Panc1 (cell line): ENCODE measurements around the gene NUDT15. TPM values are rescaled to one million over a fixed set of nuclear protein-coding genes. Genes with fewer than 3 reads are reported as not detected.

Source experiments
- ATAC-seq: fragments of 200-7000 bp; cut with Tn5 transposase; 2 replicates; pipeline ENCODE4 v1.9.1; 2020; ENCODE audit warnings: mild to moderate bottlenecking, moderate library complexity
- BruUV-seq: library from RNA; stranded (reverse); fragments of 400-500 nt; replicated peaks from 2 replicates; lab custom pipeline; 2021; lab: Mats Ljungman, UMichigan
- CTCF ChIA-PET: fragments of 300-600 bp; sonication (Branson Sonifier 250); formaldehyde crosslinking; loops from one replicate; lab custom pipeline; 2022; ENCODE audit warnings: antibody characterized with exemption; lab: Charles Lee
- POLR2A ChIA-PET: fragments of 300-600 bp; sonication (Branson Sonifier 250); formaldehyde crosslinking; loops from one replicate; lab custom pipeline; 2022; ENCODE audit warnings: antibody characterized with exemption; lab: Charles Lee
- DNase-seq: peaks from one replicate; pipeline ENCODE4 v3.0.0-alpha.2; 2010; ENCODE audit warnings: low read depth, low spot score
- H3K27ac ChIP-seq: 2 replicates; pipeline ENCODE4 v1.5.1; 2011; ENCODE audit warnings: mild to moderate bottlenecking, low read length, inconsistent platforms
- H3K27me3 ChIP-seq: fragments of 200-500 bp; sonication (Bioruptor generic); 2 replicates; pipeline ENCODE4 v1.6.0; 2014; ENCODE audit warnings: low read length, inconsistent platforms; ENCODE audit not compliant: control insufficient read depth, insufficient read depth
- H3K36me3 ChIP-seq: fragments of 200-500 bp; sonication (Bioruptor generic); 2 replicates; pipeline ENCODE4 v1.5.1; 2014; ENCODE audit warnings: inconsistent platforms, mild to moderate bottlenecking, low read length, moderate library complexity; ENCODE audit not compliant: control insufficient read depth, insufficient read depth
- H3K4me1 ChIP-seq: 2 replicates; pipeline ENCODE4 v1.5.1; 2011; ENCODE audit warnings: inconsistent platforms, mild to moderate bottlenecking, low read length, moderate library complexity; ENCODE audit not compliant: control insufficient read depth, insufficient read depth
- H3K4me3 ChIP-seq, 2 experiments: 2 replicates each; pipeline ENCODE4 v1.5.1; 2011 to 2012; ENCODE audit warnings: low read depth in 2 of 2, low read length in 2 of 2, mild to moderate bottlenecking in 2 of 2, inconsistent platforms in 1 of 2, moderate library complexity in 1 of 2
- H3K9me3 ChIP-seq: fragments of 200-500 bp; sonication (Bioruptor generic); 2 replicates; pipeline ENCODE4 v1.5.1; 2014; ENCODE audit warnings: low read depth, mild to moderate bottlenecking, inconsistent platforms, low read length, moderate library complexity; ENCODE audit not compliant: control insufficient read depth, insufficient read depth
- POLR2AphosphoS5 ChIP-seq: IDR thresholded peaks from 2 replicates; pipeline ENCODE4 v1.6.1; 2012; ENCODE audit warnings: mild to moderate bottlenecking, low read depth, low read length, moderate library complexity
- SIN3A ChIP-seq: IDR thresholded peaks from 2 replicates; pipeline ENCODE4 v1.6.1; 2012; ENCODE audit warnings: low read depth, mild to moderate bottlenecking, low read length, moderate library complexity, borderline replicate concordance; ENCODE audit not compliant: insufficient read depth
- TCF7L2 ChIP-seq: IDR thresholded peaks from 2 replicates; pipeline ENCODE4 v1.6.1; 2011; ENCODE audit warnings: mild to moderate bottlenecking, low read depth, low read length, inconsistent platforms
- in situ Hi-C: cut with HindIII; loops from 2 replicates; pipeline ENCODE4 v1.10.0; 2016; ENCODE audit warnings: low sequenced_read_pairs, low pct_unique_long_range_greater_than_20kb
- intact Hi-C: fragments of 100-400 bp; cut with micrococcal nuclease; formaldehyde crosslinking; loops from one replicate; pipeline ENCODE4 v1.10.0; 2022; ENCODE audit not compliant: unreplicated experiment
- total RNA-seq: library from RNA; stranded (reverse); gene quantifications from one replicate; pipeline ENCODE4 v1.2.1, GENCODE V29; 2021; ENCODE audit not compliant: unreplicated experiment
- TF ChIP-seq, protein P1 (sequence below): fragments of 450-650 bp; IDR thresholded peaks from 2 replicates; pipeline ENCODE4 v1.5.1; 2017; ENCODE audit warnings: mild to moderate bottlenecking
- TF ChIP-seq, protein P2 (sequence below), 2 experiments: IDR thresholded peaks; 2 replicates each; pipeline ENCODE4 v1.6.1; 2011 to 2012; ENCODE audit warnings: low read depth in 2 of 2, control low read depth in 1 of 2, low read length in 1 of 2, mild to moderate bottlenecking in 1 of 2, moderate library complexity in 1 of 2; ENCODE audit not compliant: insufficient read depth in 1 of 2

NUDT15 gene
- total RNA-seq, 1 experiment from 2014 or later = 18.9 TPM

DNA sequence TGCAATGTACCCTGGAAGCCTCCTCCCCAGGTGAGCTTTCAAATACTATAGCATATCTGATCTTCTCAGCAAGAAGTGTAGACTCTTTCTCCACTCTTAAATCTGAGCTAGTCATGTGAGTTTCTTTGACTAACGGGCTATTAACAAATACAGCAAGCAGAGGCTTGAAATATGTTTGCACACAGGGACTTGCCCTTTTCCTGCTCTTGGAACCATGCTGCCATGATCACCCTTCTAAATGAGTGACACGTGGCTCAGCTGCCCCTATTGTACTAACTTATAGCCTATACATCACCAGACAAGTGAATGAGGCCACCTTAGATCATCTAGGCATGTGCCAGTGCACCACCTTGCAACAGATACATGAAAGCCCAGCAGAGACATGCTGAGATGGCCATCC lies 23.2 kb upstream of the NUDT15 start:
- TF ChIP-seq SIN3A (no peak), POLR2AphosphoS5 (no peak), TCF7L2 (no peak)
- TF ChIP-seq, protein P1, sequence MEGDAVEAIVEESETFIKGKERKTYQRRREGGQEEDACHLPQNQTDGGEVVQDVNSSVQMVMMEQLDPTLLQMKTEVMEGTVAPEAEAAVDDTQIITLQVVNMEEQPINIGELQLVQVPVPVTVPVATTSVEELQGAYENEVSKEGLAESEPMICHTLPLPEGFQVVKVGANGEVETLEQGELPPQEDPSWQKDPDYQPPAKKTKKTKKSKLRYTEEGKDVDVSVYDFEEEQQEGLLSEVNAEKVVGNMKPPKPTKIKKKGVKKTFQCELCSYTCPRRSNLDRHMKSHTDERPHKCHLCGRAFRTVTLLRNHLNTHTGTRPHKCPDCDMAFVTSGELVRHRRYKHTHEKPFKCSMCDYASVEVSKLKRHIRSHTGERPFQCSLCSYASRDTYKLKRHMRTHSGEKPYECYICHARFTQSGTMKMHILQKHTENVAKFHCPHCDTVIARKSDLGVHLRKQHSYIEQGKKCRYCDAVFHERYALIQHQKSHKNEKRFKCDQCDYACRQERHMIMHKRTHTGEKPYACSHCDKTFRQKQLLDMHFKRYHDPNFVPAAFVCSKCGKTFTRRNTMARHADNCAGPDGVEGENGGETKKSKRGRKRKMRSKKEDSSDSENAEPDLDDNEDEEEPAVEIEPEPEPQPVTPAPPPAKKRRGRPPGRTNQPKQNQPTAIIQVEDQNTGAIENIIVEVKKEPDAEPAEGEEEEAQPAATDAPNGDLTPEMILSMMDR = no peak
- TF ChIP-seq, protein P2, sequence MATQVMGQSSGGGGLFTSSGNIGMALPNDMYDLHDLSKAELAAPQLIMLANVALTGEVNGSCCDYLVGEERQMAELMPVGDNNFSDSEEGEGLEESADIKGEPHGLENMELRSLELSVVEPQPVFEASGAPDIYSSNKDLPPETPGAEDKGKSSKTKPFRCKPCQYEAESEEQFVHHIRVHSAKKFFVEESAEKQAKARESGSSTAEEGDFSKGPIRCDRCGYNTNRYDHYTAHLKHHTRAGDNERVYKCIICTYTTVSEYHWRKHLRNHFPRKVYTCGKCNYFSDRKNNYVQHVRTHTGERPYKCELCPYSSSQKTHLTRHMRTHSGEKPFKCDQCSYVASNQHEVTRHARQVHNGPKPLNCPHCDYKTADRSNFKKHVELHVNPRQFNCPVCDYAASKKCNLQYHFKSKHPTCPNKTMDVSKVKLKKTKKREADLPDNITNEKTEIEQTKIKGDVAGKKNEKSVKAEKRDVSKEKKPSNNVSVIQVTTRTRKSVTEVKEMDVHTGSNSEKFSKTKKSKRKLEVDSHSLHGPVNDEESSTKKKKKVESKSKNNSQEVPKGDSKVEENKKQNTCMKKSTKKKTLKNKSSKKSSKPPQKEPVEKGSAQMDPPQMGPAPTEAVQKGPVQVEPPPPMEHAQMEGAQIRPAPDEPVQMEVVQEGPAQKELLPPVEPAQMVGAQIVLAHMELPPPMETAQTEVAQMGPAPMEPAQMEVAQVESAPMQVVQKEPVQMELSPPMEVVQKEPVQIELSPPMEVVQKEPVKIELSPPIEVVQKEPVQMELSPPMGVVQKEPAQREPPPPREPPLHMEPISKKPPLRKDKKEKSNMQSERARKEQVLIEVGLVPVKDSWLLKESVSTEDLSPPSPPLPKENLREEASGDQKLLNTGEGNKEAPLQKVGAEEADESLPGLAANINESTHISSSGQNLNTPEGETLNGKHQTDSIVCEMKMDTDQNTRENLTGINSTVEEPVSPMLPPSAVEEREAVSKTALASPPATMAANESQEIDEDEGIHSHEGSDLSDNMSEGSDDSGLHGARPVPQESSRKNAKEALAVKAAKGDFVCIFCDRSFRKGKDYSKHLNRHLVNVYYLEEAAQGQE (IDR thresholded peaks at IDR 0.05; ENCODE audit: insufficient read depth in 1 of 2, low read depth in 2 of 2, low read length in 1 of 2) = no peak
- H3K4me3 ChIP-seq = no peak overlapping the region
- no peak overlapping the region for H3K27ac ChIP-seq
- H3K4me1 ChIP-seq = no peaks in the 10 kb centered on the region
- in situ Hi-C loops (no loop called here), intact Hi-C loops (no loop called here)
- BruUV-seq = no TSS peak
- ATAC-seq (no peak), DNase-seq (no peak)
- POLR2A ChIA-PET = no interaction called here
- no peaks in the 10 kb centered on the region for H3K36me3 ChIP-seq
- no peaks in the 10 kb centered on the region for H3K9me3 ChIP-seq
- no peaks in the 10 kb centered on the region for H3K27me3 ChIP-seq
- CTCF ChIA-PET = no interaction called here

DNA sequence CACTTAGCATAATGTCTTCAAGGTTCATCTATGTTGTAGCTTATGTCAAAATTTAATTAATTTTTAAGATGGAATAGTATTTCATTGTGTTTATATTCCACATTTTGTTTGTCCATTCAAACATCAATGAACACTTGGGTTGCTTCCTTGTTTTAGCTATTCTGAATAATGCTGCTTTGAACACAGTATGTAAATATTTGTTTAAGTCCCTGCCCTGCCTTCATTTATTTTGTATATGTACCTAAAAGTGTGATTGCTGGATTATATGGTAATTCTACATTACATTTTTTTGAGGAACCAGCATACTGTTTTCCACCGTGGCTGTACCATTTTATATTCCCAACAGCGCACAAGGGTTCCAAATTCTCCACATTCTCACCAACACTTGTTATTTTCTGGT lies 18.9 kb upstream of the NUDT15 start:
- TF ChIP-seq TCF7L2 (no peak), SIN3A (no peak), POLR2AphosphoS5 (no peak)
- TF ChIP-seq, protein P1 = no peak
- TF ChIP-seq, protein P2 (IDR thresholded peaks at IDR 0.05; ENCODE audit: insufficient read depth in 1 of 2, low read depth in 2 of 2, low read length in 1 of 2) = no peak
- intact Hi-C loops (no loop called here), in situ Hi-C loops (no loop called here)
- POLR2A ChIA-PET = no interaction called here
- ATAC-seq = no peak
- H3K36me3 ChIP-seq = no peaks in the 10 kb centered on the region
- CTCF ChIA-PET = no interaction called here
- H3K27me3 ChIP-seq = no peaks in the 10 kb centered on the region
- BruUV-seq = no TSS peak
- no peak overlapping the region for H3K4me3 ChIP-seq
- H3K27ac ChIP-seq = no peak overlapping the region
- H3K4me1 ChIP-seq = no peaks in the 10 kb centered on the region
- H3K9me3 ChIP-seq = no peaks in the 10 kb centered on the region
- no peak for DNase-seq
